ENCODE results near the gene PSMD9.

Gene PSMD9

DNA sequence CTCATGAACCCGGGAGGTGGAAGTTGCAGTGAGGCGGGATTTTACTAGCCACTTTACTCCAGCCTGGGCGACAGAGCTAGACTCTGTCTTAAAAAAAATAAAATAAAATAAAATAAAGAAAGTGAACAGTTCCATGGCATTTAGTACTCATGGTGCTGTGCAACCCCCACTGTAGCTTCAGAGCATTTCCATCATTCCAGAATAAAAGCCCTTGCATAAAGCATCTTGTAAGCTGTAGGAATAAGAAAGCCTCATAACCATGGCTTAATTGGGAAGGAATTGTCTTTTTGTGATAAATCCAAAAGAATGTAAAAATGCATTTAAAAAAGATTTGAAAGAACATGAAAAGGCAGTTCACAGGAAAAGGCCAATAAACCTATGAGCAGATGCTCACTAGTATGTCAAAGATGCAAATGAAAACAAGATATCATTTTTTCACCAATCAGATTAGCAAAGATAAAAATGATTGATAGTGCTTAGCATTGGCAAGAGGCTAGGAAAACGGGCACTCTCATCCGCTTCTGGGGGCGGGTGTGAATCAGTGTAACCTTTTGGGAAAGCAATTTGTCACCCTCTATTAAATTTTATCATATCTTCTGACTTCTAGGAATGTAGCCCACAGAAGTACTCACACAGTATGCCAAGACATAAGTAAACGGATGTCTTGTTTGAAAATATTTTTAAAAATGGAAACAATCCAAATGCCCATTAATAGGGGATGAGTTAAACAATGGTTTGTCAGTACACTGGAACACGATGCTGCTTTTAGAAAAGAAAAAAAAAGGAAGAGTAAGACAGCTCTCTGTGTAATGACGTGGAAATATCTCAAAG is 76.4 kb downstream of the PSMD9 start:
- DNase-seq (ENCODE audit: low read depth in 2 of 2) = peak; percentile 66 to 77
- TF ChIP-seq, protein P1, sequence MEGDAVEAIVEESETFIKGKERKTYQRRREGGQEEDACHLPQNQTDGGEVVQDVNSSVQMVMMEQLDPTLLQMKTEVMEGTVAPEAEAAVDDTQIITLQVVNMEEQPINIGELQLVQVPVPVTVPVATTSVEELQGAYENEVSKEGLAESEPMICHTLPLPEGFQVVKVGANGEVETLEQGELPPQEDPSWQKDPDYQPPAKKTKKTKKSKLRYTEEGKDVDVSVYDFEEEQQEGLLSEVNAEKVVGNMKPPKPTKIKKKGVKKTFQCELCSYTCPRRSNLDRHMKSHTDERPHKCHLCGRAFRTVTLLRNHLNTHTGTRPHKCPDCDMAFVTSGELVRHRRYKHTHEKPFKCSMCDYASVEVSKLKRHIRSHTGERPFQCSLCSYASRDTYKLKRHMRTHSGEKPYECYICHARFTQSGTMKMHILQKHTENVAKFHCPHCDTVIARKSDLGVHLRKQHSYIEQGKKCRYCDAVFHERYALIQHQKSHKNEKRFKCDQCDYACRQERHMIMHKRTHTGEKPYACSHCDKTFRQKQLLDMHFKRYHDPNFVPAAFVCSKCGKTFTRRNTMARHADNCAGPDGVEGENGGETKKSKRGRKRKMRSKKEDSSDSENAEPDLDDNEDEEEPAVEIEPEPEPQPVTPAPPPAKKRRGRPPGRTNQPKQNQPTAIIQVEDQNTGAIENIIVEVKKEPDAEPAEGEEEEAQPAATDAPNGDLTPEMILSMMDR (IDR thresholded peaks at IDR 0.05; ENCODE audit: low read depth, low read length) = no peak

DNA sequence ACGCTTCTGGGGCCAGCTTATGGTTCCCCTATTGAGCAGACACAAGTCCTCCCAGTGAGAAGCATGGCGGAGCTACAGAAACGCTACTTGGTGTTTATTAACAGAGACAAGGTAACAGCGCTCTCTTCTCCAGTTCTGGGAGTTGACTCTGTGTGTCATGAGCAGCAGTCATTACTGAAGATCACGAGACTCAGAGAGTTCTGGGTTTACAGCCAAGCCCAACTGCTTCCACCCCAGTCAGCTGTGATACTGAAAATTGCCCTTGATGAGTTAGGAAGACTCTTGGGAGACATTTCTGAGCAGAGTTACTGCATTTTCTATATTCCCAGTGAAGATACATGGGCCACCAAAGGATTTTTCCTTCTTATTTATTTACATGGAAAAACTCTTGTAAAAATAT is 78.4 kb downstream of the PSMD9 start:
- no peak overlapping the region for H3K4me3 ChIP-seq (replicated peaks in 1 of 2; ENCODE audit: low read depth in 2 of 2, low read length in 2 of 2)
- DNase-seq (ENCODE audit: low read depth in 2 of 2) = peak in 1 of 2 donors; percentile 20
- TF ChIP-seq, protein P1 (IDR thresholded peaks at IDR 0.05; ENCODE audit: low read depth, low read length) = no peak

More for the DNA sequence above, 76.4 kb downstream of the PSMD9 start:
- H3K4me3 ChIP-seq (replicated peaks in 1 of 2; ENCODE audit: low read depth in 2 of 2, low read length in 2 of 2) = no peak overlapping the region
